GM18511 (cell line): ENCODE results near the gene RARRES2.
"Not testable (repeated sequence)": the region's sequence is repeated elsewhere in the genome, so short reads cannot be mapped to it uniquely, and the experiment has no call there.

Experiments
- ATAC-seq: cut with Tn5 transposase; IDR thresholded peaks from one replicate; pipeline ENCODE4 v1.9.1; 2021; ENCODE audit warnings: mild to moderate bottlenecking, moderate library complexity; ENCODE audit not compliant: unreplicated experiment

RARRES2 gene

DNA sequence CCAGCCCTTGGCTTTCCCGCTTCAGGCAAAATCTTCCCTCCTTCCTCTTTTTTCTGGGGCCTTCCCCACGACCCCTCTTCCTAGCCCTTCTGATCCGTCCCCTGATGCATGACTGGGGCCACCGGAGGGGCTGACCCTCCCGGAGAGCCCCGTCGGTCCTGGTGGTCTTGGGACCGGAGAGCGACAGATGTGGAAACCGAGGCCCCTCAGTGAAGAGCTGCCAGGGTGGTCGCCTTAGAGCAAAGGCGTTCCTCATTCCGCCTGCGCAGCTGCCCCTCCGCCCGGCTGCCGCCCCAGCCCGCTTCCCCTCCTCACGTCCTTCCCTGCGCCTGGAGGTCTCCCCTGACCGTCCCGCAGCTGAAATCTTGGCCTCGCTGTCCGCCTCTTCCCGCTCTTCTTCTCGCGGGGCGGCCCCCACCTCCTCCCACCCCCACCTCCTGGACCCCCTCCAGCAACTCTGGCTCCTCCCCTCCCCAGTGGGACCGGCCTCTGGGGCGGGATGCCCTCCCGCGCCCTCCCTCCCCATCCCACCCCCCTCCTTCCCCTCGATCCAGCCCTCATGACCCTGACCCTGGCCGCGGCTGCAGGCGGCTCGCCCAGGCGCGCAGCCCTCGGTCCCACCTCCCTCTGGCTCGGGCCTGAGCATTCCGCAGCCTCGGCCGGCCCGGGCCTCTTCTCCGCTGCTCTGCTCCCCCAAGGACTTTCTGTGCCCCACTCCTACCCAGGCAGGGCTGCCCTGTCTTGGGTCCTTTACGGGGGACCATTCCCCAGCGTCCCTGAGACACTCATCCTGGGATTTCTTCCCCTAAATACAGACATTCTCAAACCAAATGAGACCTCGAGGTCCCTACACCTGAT, at the start of gene RARRES2:
Gene RARRES2 (minus strand): TSS at position 367 of the 858 bp plus-strand sequence. CDS start 1,020 bp downstream, outside the sequence.
- ATAC-seq, result no peak

GRCh38 chr7:150390205-150390604, 48.8 kb upstream of the RARRES2 start:
- ATAC-seq, result no peak

- no peak for ATAC-seq
These were observed 48.0 kb upstream of the RARRES2 start for GRCh38 chr7:150389532-150389816.

- no peak for ATAC-seq
These were observed 47.5 kb upstream of the RARRES2 start for GRCh38 chr7:150388709-150389531.

DNA sequence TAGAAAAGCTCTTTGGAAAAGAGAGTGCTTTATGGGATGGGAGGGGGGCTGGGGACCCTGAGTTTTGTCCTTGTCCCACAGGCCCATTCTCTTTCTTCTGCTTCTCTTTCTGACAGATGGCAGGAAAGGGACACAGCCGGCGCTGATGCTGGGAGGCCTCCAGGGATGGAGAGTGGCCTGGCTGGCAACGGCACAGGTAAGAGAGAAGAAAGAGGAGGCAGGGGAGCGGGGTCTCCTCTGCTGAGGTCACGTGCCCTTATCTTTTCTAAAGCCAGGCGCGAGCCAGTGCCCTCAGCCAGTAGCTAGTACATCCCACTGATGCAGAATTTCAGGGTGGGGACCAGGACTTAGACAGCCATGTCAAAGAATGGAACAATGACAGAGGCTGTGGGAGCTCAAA, 46.9 kb upstream of the RARRES2 start:
- ATAC-seq, result no peak

DNA sequence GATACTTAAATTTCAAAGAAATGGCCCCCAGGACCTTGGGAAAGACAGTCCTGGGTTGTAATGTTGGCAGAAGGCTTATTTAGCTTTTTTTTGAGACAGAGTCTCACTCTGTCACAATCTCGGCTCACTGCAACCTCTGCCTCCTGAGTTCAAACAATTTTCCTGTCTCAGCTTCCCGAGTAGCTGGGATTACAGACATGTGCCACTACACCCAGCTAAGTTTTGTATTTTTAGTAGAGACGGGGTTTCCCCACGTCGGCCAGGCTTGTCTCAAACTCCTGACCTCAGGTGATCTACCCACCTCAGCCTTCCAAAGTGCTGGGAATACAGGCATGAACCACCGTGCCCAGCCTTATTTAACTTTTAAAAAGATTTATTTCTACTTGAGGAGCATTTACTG, 44.5 kb upstream of the RARRES2 start:
- ATAC-seq, result not testable (repeated sequence)

GRCh38 chr7:150385302-150385723, 43.9 kb upstream of the RARRES2 start:
- ATAC-seq, result no peak

DNA sequence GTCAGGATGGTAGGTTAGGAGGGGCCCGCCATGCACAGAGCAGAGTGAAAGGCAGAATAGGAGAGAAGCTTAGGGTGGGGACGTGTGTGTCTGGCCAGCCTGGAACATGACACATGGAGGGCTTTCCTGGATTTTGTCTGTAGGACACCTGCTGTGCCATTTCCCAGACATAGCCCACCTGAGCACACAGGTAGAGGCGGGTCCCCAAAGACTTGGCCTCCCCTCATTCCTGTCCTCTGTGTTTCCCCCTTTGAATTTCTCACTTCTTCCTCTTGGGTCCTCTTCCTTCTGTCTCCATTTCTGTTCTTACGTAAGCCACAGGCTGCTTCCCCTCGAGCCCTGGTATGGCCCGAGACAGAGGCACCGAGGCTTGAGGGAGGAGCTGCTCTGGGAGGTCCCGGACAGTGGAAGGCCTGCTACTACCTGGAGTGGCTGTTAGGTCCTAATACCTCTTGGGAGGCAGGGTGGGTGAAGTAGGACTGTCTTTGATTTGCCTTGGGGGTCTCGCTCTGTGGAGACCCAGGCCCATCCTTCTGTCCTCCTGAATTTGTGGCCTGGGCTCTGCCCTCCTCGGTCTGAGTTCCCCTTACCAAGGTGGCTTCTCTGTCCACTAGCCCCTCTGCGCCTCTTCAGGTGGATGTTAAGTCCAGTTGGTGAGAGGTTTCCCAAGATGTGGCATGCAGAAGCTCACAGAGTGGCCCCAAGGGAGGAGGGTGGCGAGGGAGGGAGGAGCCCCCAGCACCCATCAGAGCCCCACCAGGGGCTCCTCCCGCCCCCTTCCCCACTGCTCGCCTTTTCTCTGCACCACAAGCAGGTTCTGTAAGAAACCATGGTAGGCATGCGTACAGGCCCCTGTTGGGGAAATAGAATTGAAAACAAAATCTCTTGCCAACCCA, 43.2 kb upstream of the RARRES2 start:
- ATAC-seq, result no peak

DNA sequence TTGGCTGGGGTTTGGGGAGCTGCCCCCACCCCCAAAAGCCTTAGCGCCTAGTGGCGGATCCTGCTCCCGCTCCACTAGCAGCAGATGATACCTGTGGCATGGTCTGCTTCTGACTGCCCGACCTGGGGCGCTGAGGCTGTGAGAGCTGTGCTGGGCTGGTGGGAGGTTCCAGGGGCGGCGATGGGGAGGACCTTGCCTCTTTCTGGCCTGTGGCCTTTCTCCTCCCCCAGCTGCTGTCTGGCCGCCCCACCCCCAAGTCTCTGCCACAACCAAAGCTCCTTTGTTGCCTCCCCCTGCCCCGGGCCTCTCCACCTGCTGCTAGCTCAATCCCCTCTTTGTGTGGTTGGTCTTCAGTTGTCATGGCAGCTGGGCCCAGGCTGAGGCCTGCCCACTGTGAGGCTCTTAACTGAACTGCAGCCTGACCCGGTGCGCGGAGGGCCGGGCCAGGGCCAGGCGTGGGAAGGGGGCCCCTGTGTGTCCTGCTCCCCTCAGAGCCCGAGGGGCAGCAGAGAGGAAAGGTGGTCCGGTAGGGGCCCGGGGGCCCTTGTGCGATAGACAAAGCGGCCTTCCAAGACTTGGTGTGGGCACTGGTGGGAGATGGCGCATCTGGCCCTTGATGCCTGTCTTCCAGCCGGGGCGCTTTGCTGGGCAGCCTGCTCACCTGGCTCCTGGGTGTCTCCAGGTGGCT, 42.4 kb upstream of the RARRES2 start:
- ATAC-seq, result no peak

GRCh38 chr7:150382844-150383225, 41.4 kb upstream of the RARRES2 start:
- no peak for ATAC-seq

GRCh38 chr7:150382123-150382843, 40.9 kb upstream of the RARRES2 start:
- ATAC-seq, result no peak

DNA sequence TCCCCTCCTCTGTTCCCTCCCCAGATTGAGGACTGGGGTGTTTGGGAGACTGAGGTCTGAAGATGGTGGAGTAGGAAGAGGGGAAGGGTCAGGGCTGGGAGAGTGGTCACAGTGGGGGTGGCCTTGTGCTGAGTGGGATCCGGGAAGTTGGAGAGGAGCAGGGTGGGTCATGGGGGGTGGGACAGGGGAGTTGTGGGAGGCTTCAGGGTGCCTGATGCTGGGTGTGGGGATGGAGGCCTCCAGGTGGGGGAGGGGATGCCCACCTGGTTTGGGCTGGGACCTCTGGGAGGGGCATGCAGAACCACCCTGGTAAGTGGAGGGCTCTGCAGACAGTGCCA, 40.3 kb upstream of the RARRES2 start:
- no peak for ATAC-seq

- ATAC-seq, result no peak
These were observed 39.7 kb upstream of the RARRES2 start for GRCh38 chr7:150381096-150381495.

GRCh38 chr7:150380463-150380862, 39.0 kb upstream of the RARRES2 start:
- no peak for ATAC-seq

DNA sequence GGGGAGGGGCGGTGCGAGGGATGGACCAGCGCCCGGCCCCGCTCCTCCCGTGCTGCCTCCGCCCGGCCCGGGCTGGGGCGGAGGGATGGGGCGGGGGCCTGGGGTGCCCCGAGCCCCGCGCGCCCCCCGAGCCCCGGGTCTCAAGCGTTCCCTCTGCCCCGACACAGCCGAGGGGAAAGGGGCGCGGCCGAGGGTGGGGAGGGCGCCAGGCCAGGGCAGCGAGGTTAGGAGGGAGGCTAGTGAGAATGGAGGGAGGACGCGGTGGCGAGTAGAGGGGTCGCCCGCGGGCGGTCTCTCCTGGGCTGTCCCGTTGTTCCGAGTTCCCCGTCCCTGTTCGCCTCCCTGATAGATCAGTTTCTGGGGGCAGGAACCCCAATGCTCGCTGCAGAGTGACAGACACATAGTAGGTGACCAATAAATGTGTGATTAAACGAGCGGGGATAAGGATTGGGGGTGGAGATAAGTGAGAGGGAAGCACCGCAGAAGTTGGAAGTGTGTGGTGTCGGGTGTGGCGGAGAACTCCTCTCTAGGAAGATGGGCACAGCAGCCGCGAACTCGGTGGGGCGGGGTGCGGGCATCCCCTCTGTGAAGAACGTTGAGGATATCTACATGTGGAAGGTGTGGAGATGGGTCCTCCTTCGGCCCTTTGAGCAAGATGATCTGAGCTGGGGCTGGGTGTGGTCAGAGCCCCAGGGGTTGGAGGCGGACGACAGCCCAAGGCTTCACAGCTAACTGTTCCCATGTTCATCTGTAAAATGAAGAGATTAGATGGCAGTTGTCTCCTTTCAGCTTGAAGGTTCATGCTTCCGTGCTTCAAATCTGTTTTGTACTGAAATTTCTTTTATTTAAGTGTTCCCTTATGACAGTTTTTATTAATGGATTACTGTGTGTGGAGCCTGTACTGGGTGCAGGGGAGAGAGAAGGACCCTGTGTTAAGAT, 38.3 kb upstream of the RARRES2 start:
- peak; percentile 2 for ATAC-seq

DNA sequence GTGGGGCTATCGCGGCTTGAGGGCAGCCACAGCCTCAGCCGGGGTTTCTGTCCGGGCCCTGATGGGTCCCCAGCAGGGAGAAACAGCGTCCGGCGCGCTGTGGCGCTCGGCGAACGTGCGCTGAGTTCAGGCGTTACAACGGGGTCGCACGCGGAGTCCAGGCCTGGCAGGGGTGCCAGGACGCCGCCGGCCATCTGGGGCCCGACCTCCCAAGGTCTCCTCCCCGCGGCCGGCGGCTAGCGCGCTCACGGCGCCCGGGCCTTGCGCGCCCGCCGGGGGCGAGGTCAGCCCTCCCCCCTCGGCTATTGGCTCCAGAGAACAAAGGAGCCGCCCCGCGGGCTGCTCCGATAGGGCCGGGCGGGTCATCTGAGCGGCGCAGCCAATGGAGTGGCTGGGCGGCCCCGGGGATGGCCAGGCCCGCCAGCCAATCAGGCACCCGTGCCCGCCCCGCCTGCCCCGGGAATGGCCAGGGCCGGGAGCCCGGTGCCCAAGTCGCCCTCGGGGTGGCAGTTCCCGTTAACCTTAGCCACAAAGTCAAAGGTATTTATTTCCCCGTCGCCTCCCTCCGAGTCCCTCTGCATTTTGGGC, 37.5 kb upstream of the RARRES2 start, which contains the start of gene ZNF775:
Gene ZNF775 (plus strand): TSS at position 478 of the 588 bp plus-strand sequence. CDS start 9,141 bp downstream, outside the sequence.
- peak; percentile 81 for ATAC-seq

DNA sequence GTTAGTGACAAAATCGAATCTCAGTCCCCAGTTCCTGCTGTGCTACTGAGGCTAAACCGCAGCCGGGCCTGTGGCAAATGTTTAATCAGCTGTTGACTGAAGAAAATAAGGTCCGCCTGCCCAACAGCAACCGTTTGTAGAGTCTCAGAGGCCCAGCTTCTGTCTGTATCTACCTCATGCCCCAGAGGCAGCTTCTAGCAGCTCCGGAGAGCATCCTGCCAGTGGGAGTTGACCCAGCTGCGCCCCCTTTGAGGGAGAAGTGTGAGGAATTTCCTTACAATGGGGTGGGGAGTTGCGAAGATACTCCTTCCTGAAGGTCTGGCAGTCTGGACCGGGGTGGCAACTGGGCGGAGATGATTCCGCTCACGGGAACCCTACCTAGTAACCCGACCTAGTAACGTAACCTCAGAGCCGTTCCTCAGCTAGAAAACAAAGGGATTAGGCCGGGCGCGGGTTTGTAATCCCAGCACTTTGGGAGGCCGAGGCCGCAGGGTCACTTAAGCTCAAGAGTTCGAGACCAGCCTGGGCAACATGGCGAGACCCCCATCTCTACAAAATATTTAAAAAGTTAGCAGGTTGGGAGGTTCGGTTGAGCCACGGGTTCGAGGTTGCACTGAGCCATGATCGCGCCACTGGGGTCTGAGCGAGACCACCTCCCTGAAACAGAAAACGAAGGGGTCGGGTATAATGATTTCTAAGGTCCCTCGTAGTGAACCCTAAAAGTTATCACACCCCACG, 36.9 kb upstream of the RARRES2 start:
- ATAC-seq, result peak; percentile 24

- no peak for ATAC-seq
These were observed 36.2 kb upstream of the RARRES2 start for GRCh38 chr7:150377635-150378034.
